NCI-H82 treated with DMSO at 0.1 percent for 48 hours (cell line): ENCODE data around the gene HP1BP3.

Experiments used
- DNase-seq: peaks from one replicate; lab custom pipeline; 2025; ENCODE audit not compliant: unreplicated experiment; lab: John Stamatoyannopoulos, UW

Gene HP1BP3

DNA sequence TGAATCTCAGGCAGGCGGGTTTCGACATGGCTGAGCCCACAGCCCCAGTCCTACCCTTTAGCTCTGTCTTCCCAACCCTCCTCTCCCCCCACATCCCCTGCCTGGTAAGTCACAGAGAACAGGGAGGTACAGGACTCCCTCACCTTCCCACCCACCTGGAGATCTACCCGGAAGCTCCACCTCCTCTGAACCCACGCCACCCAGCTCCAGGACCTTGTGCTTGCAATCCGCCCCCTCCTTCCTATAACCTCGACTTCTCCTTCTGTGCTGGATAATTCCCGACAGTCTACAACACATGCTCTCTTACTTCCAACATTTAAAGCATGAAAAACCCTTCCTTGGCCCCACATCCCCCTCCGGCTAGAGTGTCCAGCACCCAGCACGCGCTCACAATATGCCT, 91.6 kb downstream of the HP1BP3 start:
- DNase-seq = no peak

DNA sequence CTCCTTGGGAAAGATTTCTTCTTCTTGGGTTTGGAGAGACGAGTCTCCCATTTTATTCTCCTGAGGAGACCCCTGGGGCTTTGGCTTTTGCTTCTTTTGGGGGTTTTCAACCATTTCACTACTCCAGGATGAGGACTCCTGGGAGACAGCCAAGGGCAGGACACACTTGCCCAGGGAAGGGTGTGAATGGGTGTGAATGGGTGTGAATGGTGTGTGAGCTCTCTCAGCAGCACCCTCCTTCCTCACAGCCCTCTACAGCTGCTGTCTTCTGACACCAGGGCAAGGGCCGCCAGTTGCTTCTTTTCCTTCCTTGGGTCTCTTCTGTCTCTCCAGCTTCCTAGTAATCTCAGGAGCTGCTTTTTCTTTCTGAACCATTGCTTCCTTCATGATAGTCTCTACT, 93.5 kb downstream of the HP1BP3 start:
- DNase-seq = no peak
